Suprapubic skin (tissue), 4 donors: ENCODE measurements around the gene NXPH2. TPM values are rescaled to one million over a fixed set of nuclear protein-coding genes. Genes with fewer than 3 reads are reported as not detected.
A peak's percentile ranks its signal among the peaks of the same experiment; 100 is the strongest.

Experiments used
- DNase-seq, 2 donors: peaks; one replicate each; pipeline ENCODE4 v3.0.0-alpha.2; 2019; ENCODE audit warnings: low spot score in 2 of 2
- H3K27ac ChIP-seq: fragments of 200-600 bp; sonication (generic); one replicate; pipeline ENCODE4 v1.5.1; 2019
- H3K27me3 ChIP-seq: fragments of 200-600 bp; sonication (generic); one replicate; pipeline ENCODE4 v1.5.1; 2019
- H3K36me3 ChIP-seq: fragments of 200-600 bp; sonication (generic); one replicate; pipeline ENCODE4 v1.5.1; 2019
- H3K4me1 ChIP-seq: fragments of 200-600 bp; sonication (generic); one replicate; pipeline ENCODE4 v1.5.1; 2019
- H3K4me3 ChIP-seq: fragments of 200-600 bp; sonication (generic); one replicate; pipeline ENCODE4 v1.5.1; 2019; ENCODE audit warnings: mild to moderate bottlenecking
- H3K9me3 ChIP-seq: fragments of 200-600 bp; sonication (generic); one replicate; pipeline ENCODE4 v1.5.1; 2019
- CTCF ChIP-seq, 2 donors: fragments of 200-600 bp in 1 of 2; fragments of 450-650 bp in 1 of 2; sonication (generic) in 1 of 2; IDR thresholded peaks; one replicate each; pipeline ENCODE4 v1.5.1; 2016 to 2019; ENCODE audit warnings: antibody characterized with exemption in 2 of 2, mild to moderate bottlenecking in 1 of 2, moderate library complexity in 1 of 2
- EP300 ChIP-seq: sonication (generic); formaldehyde crosslinking; IDR thresholded peaks from one replicate; pipeline ENCODE4 v1.6.1; 2017; ENCODE audit warnings: antibody characterized with exemption
- POLR2A ChIP-seq, 2 donors: fragments of 450-650 bp; IDR thresholded peaks; one replicate each; pipeline ENCODE4 v1.6.1; 2017; ENCODE audit warnings: antibody characterized with exemption in 2 of 2, mild to moderate bottlenecking in 2 of 2, moderate library complexity in 2 of 2
- POLR2AphosphoS5 ChIP-seq, 3 donors: sonication (generic); formaldehyde crosslinking; IDR thresholded peaks; one replicate each; pipeline ENCODE4 v1.6.1; 2017; ENCODE audit warnings: antibody characterized with exemption in 3 of 3
- WGBS: methylation state at CpG from one replicate; pipeline ENCODE4 v1.1.5; 2018; 5-methylcytosine and 5-hydroxymethylcytosine counted together
- total RNA-seq, 4 donors: library from RNA; depleted of rRNA; stranded (reverse); fragments of >200 nt; gene quantifications; one replicate each; pipeline ENCODE4 v1.1.0, GENCODE V29; 2016

NXPH2 gene
- total RNA-seq: not detected

GRCh38 chr2:138779781-138780445 lies at the start of gene NXPH2:
Gene NXPH2 (minus strand): TSS chr2:138780390. CDS start chr2:138780241, 149 bp downstream.
- H3K9me3 ChIP-seq: no peaks in the 10 kb centered on the region
- peaks cover 63% of the 10 kb centered on the region for H3K27me3 ChIP-seq
- no peak for DNase-seq
- TF ChIP-seq POLR2AphosphoS5 (IDR thresholded peaks at IDR 0.05) (no peak), EP300 (no peak), CTCF (IDR thresholded peaks at IDR 0.05) (no peak), POLR2A (IDR thresholded peaks at IDR 0.05) (no peak)
- no peak within 1 kb of the TSS for H3K27ac ChIP-seq
- under 1% methylated on average over 35 of the region's 58 CpGs for WGBS
- H3K4me1 ChIP-seq: peaks cover 21% of the 10 kb centered on the region
- H3K4me3 ChIP-seq: peak within 1 kb of the TSS; percentile 37
- H3K36me3 ChIP-seq: no peaks in the 10 kb centered on the region

GRCh38 chr2:138829326-138829919 lies 49.2 kb upstream of the NXPH2 start:
- no peak overlapping the region for H3K4me3 ChIP-seq
- 60% methylated on average over 3 of the region's 3 CpGs for WGBS
- H3K27ac ChIP-seq: no peak overlapping the region
- no peaks in the 10 kb centered on the region for H3K4me1 ChIP-seq
- TF ChIP-seq CTCF (IDR thresholded peaks at IDR 0.05): no peak
- no peak for TF ChIP-seq POLR2AphosphoS5 (IDR thresholded peaks at IDR 0.05)
- TF ChIP-seq POLR2A (IDR thresholded peaks at IDR 0.05): no peak
- TF ChIP-seq EP300: no peak
- H3K9me3 ChIP-seq: no peaks in the 10 kb centered on the region
- H3K27me3 ChIP-seq: no peaks in the 10 kb centered on the region
- no peak for DNase-seq
- H3K36me3 ChIP-seq: no peaks in the 10 kb centered on the region

GRCh38 chr2:138827426-138828054 lies 47.4 kb upstream of the NXPH2 start:
- Histone ChIP-seq H3K27me3 (peaks cover 2% of the 10 kb centered on the region), H3K4me3 (no peak overlapping the region), H3K36me3 (no peaks in the 10 kb centered on the region), H3K27ac (no peak overlapping the region), H3K9me3 (no peaks in the 10 kb centered on the region), H3K4me1 (no peaks in the 10 kb centered on the region)
- no peak for DNase-seq
- TF ChIP-seq CTCF (IDR thresholded peaks at IDR 0.05) (peak; percentile 34 to 59), POLR2AphosphoS5 (IDR thresholded peaks at IDR 0.05) (no peak)
- WGBS: 13% methylated on average over 3 of the region's 3 CpGs

- no peaks in the 10 kb centered on the region for H3K36me3 ChIP-seq
Measured at GRCh38 chr2:138823666-138824065, 43.5 kb upstream of the NXPH2 start.

More at GRCh38 chr2:138823666-138824065, 43.5 kb upstream of the NXPH2 start:
- no peaks in the 10 kb centered on the region for H3K9me3 ChIP-seq
- no peak overlapping the region for H3K27ac ChIP-seq
- no peak for TF ChIP-seq POLR2AphosphoS5 (IDR thresholded peaks at IDR 0.05)
- no peak for TF ChIP-seq EP300
- TF ChIP-seq POLR2A (IDR thresholded peaks at IDR 0.05): no peak
- no peak for TF ChIP-seq CTCF (IDR thresholded peaks at IDR 0.05)
- 94% methylated on average over 2 of the region's 2 CpGs for WGBS
- DNase-seq: no peak
- no peak overlapping the region for H3K4me3 ChIP-seq
- peaks cover 2% of the 10 kb centered on the region for H3K27me3 ChIP-seq
- H3K4me1 ChIP-seq: no peaks in the 10 kb centered on the region
